Endometrium (tissue), 2 donors: ENCODE results near the gene CLIP1.
"Not testable (repeated sequence)": the region's sequence is repeated elsewhere in the genome, so short reads cannot be mapped to it uniquely, and the experiment has no call there.

Experiments
- FAIRE-seq: peaks from 2 replicates; lab custom pipeline; 2012; peaks lifted over from hg19 to GRCh38; lab: Jason Lieb, UNC
- donor health status: control.
- donor health status: control.

CLIP1 gene

GRCh38 chr12:122421821-122422729, at the start of gene CLIP1:
Gene CLIP1, minus strand, starts transcription at chr12:122422669. Its CDS starts 42,217 bp downstream, at chr12:122380452.
- FAIRE-seq, result no peak

- FAIRE-seq, result peak; percentile 58
Measured at GRCh38 chr12:122471324-122472226, 49.1 kb upstream of the CLIP1 start.

- not testable (repeated sequence) for FAIRE-seq
Measured at GRCh38 chr12:122470576-122470975, 48.1 kb upstream of the CLIP1 start.

- not testable (repeated sequence) for FAIRE-seq
Measured at GRCh38 chr12:122469856-122470255, 47.4 kb upstream of the CLIP1 start.

- no peak for FAIRE-seq
Measured at GRCh38 chr12:122467983-122468382, 45.5 kb upstream of the CLIP1 start.

GRCh38 chr12:122464317-122465042, 42.0 kb upstream of the CLIP1 start:
- not testable (repeated sequence) for FAIRE-seq

- no peak for FAIRE-seq
Measured at GRCh38 chr12:122460641-122461040, 38.2 kb upstream of the CLIP1 start.

- no peak for FAIRE-seq
Measured at GRCh38 chr12:122460061-122460460, 37.6 kb upstream of the CLIP1 start.

GRCh38 chr12:122459211-122459610, 36.7 kb upstream of the CLIP1 start:
- FAIRE-seq, result no peak

GRCh38 chr12:122458105-122459035, 35.9 kb upstream of the CLIP1 start:
- no peak for FAIRE-seq

- FAIRE-seq, result no peak
Measured at GRCh38 chr12:122457627-122458026, 35.2 kb upstream of the CLIP1 start.

- FAIRE-seq, result no peak
Measured at GRCh38 chr12:122454739-122455138, 32.3 kb upstream of the CLIP1 start.

GRCh38 chr12:122454250-122454721, 31.8 kb upstream of the CLIP1 start:
- FAIRE-seq, result no peak

GRCh38 chr12:122452701-122453285, 30.3 kb upstream of the CLIP1 start:
- FAIRE-seq, result no peak

GRCh38 chr12:122449317-122449716, 26.8 kb upstream of the CLIP1 start:
- FAIRE-seq, result no peak

GRCh38 chr12:122447825-122448224, 25.4 kb upstream of the CLIP1 start:
- not testable (repeated sequence) for FAIRE-seq

- not testable (repeated sequence) for FAIRE-seq
Measured at GRCh38 chr12:122446390-122446789, 23.9 kb upstream of the CLIP1 start.

- FAIRE-seq, result not testable (repeated sequence)
Measured at GRCh38 chr12:122444071-122444470, 21.6 kb upstream of the CLIP1 start.

- not testable (repeated sequence) for FAIRE-seq
Measured at GRCh38 chr12:122438822-122439221, 16.4 kb upstream of the CLIP1 start.

- no peak for FAIRE-seq
Measured at GRCh38 chr12:122437656-122438121, 15.2 kb upstream of the CLIP1 start.
